MCF 10A (cell line): ENCODE measurements around the gene NFASC. TPM values are rescaled to one million over a fixed set of nuclear protein-coding genes. Genes with fewer than 3 reads are reported as not detected.

Experiments
- BruUV-seq: library from RNA; stranded (reverse); fragments of 400-500 nt; replicated peaks from 2 replicates; lab custom pipeline; 2021; lab: Mats Ljungman, UMichigan
- CTCF ChIA-PET: fragments of 300-600 bp; sonication (Branson Sonifier 250); formaldehyde crosslinking; extraction: SDS; loops from one replicate; lab custom pipeline; 2021; ENCODE audit warnings: antibody characterized with exemption, inconsistent platforms; lab: Yijun Ruan, JAX
- POLR2A ChIA-PET: fragments of 300-600, 350-650 bp; sonication (Branson Sonifier 250); formaldehyde crosslinking; extraction: SDS; loops from one replicate; lab custom pipeline; 2020; ENCODE audit warnings: antibody characterized with exemption, inconsistent platforms; lab: Yijun Ruan, JAX
- DNase-seq: peaks from one replicate; pipeline ENCODE4 v3.0.0-alpha.2; 2018; ENCODE audit not compliant: unreplicated experiment
- H3K27ac Mint-ChIP-seq: one replicate; pipeline ENCODE4 v1.8.0; 2022; ENCODE audit warnings: mild to moderate bottlenecking, low read depth, mixed read lengths; ENCODE audit not compliant: unreplicated experiment
- H3K27me3 Mint-ChIP-seq: one replicate; pipeline ENCODE4 v1.8.0; 2022; ENCODE audit warnings: mixed read lengths; ENCODE audit not compliant: insufficient read depth, unreplicated experiment
- H3K36me3 Mint-ChIP-seq: one replicate; pipeline ENCODE4 v1.8.0; 2022; ENCODE audit warnings: mild to moderate bottlenecking, moderate library complexity, mixed read lengths; ENCODE audit not compliant: insufficient read depth, unreplicated experiment
- H3K4me1 Mint-ChIP-seq: one replicate; pipeline ENCODE4 v1.8.0; 2022; ENCODE audit warnings: mixed read lengths; ENCODE audit not compliant: insufficient read depth, unreplicated experiment
- H3K4me3 Mint-ChIP-seq: one replicate; pipeline ENCODE4 v1.8.0; 2022; ENCODE audit warnings: mild to moderate bottlenecking, moderate library complexity, mixed read lengths; ENCODE audit not compliant: unreplicated experiment
- H3K9me3 Mint-ChIP-seq: one replicate; pipeline ENCODE4 v1.8.0; 2022; ENCODE audit warnings: mixed read lengths; ENCODE audit not compliant: unreplicated experiment
- CTCF ChIP-seq: fragments of 200-600 bp; IDR thresholded peaks from one replicate; pipeline ENCODE4 v1.8.0; 2022; ENCODE audit warnings: antibody characterized with exemption, mild to moderate bottlenecking; ENCODE audit not compliant: unreplicated experiment
- intact Hi-C: fragments of 100-400 bp; cut with micrococcal nuclease; formaldehyde crosslinking; loops from 2 replicates; pipeline ENCODE4 v1.14.1; 2022
- total RNA-seq: library from RNA; stranded (reverse); gene quantifications from 2 replicates; pipeline ENCODE4 v1.2.3, GENCODE V29; 2022

The NFASC gene
- total RNA-seq, 1 experiment from 2014 or later: 0.98 TPM

- no peak for TF ChIP-seq CTCF
- H3K27me3 Mint-ChIP-seq: peaks cover 91% of the 10 kb centered on the region
- H3K27ac Mint-ChIP-seq: no peak overlapping the region
- DNase-seq: no peak
- no peaks in the 10 kb centered on the region for H3K9me3 Mint-ChIP-seq
- intact Hi-C loops: no loop called here
- CTCF ChIA-PET: interaction anchor here (0.6 to 2.0 kb wide), 5 partner anchors 14 to 102 kb away, joined by 3 to 11 read pairs (median 3); no protein-coding TSS in a partner anchor
- POLR2A ChIA-PET: no interaction called here
- no peaks in the 10 kb centered on the region for H3K36me3 Mint-ChIP-seq
- H3K4me3 Mint-ChIP-seq: no peak overlapping the region
- no TSS peak for BruUV-seq
- no peaks in the 10 kb centered on the region for H3K4me1 Mint-ChIP-seq
Measured at GRCh38 chr1:204959374-204959773, 88.7 kb downstream of the NFASC start.

GRCh38 chr1:204959836-204960235 is 89.2 kb downstream of the NFASC start:
- Mint-ChIP-seq H3K4me3 (no peak overlapping the region), H3K4me1 (no peaks in the 10 kb centered on the region), H3K36me3 (no peaks in the 10 kb centered on the region), H3K27me3 (peaks cover 91% of the 10 kb centered on the region), H3K27ac (no peak overlapping the region), H3K9me3 (no peaks in the 10 kb centered on the region)
- POLR2A ChIA-PET: interaction anchor here (1.0 kb wide), 1 partner anchor 9 kb away, joined by 3 read pairs; no protein-coding TSS in a partner anchor
- CTCF ChIA-PET: interaction anchor here (0.6 to 2.0 kb wide), 4 partner anchors 14 to 101 kb away, joined by 3 to 11 read pairs (median 6); no protein-coding TSS in a partner anchor
- no peak for TF ChIP-seq CTCF
- intact Hi-C loops: no loop called here
- BruUV-seq: no TSS peak
- no peak for DNase-seq

GRCh38 chr1:204960306-204961125 is 89.9 kb downstream of the NFASC start:
- no TSS peak for BruUV-seq
- no peak for TF ChIP-seq CTCF
- H3K9me3 Mint-ChIP-seq: no peaks in the 10 kb centered on the region
- no peak overlapping the region for H3K27ac Mint-ChIP-seq
- intact Hi-C loops: no loop called here
- CTCF ChIA-PET: interaction anchor here (0.6 to 2.0 kb wide), 12 partner anchors 16 to 721 kb away, joined by 3 to 11 read pairs (median 3); no protein-coding TSS in a partner anchor
- H3K4me3 Mint-ChIP-seq: no peak overlapping the region
- POLR2A ChIA-PET: interaction anchor here (0.6 to 1.0 kb wide), 2 partner anchors 9 to 129 kb away, joined by 3 read pairs; no protein-coding TSS in a partner anchor
- no peaks in the 10 kb centered on the region for H3K36me3 Mint-ChIP-seq
- H3K27me3 Mint-ChIP-seq: peaks cover 91% of the 10 kb centered on the region
- DNase-seq: no peak
- no peaks in the 10 kb centered on the region for H3K4me1 Mint-ChIP-seq

GRCh38 chr1:204961765-204962419 is 91.2 kb downstream of the NFASC start:
- DNase-seq: no peak
- peaks cover 91% of the 10 kb centered on the region for H3K27me3 Mint-ChIP-seq
- no peaks in the 10 kb centered on the region for H3K9me3 Mint-ChIP-seq
- H3K4me1 Mint-ChIP-seq: no peaks in the 10 kb centered on the region
- ChIA-PET POLR2A (interaction anchor here (0.6 kb wide), 2 partner anchors 17 to 1695 kb away, joined by 3 to 4 read pairs; no protein-coding TSS in a partner anchor), CTCF (interaction anchor here (0.7 to 6.6 kb wide), 11 partner anchors 10 to 707 kb away, joined by 3 to 52 read pairs (median 4); no protein-coding TSS in a partner anchor)
- intact Hi-C loops: no loop called here
- no peak for TF ChIP-seq CTCF
- H3K4me3 Mint-ChIP-seq: no peak overlapping the region
- no TSS peak for BruUV-seq
- H3K27ac Mint-ChIP-seq: no peak overlapping the region
- H3K36me3 Mint-ChIP-seq: no peaks in the 10 kb centered on the region
